ENCODE measurements around the gene CYBC1.
A peak's percentile ranks its signal among the peaks of the same experiment; 100 is the strongest.
"Not testable (repeated sequence)": the region's sequence is repeated elsewhere in the genome, so short reads cannot be mapped to it uniquely, and the experiment has no call there.

Gene CYBC1

GRCh38 chr17:82458179-82458884 is 7.8 kb upstream of the CYBC1 start, which contains the start of gene NARF:
TSS of gene NARF (plus strand) at chr17:82458741. CDS start at chr17:82458804, 63 bp downstream.
- H3K4me3 ChIP-seq (replicated peaks; ENCODE audit: low read depth, low read length): peak within 1 kb of the TSS; percentile 77
- peak; percentile 91 for DNase-seq (ENCODE audit: extremely low read depth, low read depth)
- TF ChIP-seq CTCF (IDR thresholded peaks at IDR 0.05; ENCODE audit: low read depth, low read length, missing control alignments): no peak

GRCh38 chr17:82457929-82458178 is 7.3 kb upstream of the CYBC1 start:
- no peak for TF ChIP-seq CTCF (IDR thresholded peaks at IDR 0.05; ENCODE audit: low read depth, low read length, missing control alignments)
- DNase-seq (ENCODE audit: extremely low read depth, low read depth): peak; percentile 73
- peak overlapping the region; percentile 77 for H3K4me3 ChIP-seq (replicated peaks; ENCODE audit: low read depth, low read length)

DNA sequence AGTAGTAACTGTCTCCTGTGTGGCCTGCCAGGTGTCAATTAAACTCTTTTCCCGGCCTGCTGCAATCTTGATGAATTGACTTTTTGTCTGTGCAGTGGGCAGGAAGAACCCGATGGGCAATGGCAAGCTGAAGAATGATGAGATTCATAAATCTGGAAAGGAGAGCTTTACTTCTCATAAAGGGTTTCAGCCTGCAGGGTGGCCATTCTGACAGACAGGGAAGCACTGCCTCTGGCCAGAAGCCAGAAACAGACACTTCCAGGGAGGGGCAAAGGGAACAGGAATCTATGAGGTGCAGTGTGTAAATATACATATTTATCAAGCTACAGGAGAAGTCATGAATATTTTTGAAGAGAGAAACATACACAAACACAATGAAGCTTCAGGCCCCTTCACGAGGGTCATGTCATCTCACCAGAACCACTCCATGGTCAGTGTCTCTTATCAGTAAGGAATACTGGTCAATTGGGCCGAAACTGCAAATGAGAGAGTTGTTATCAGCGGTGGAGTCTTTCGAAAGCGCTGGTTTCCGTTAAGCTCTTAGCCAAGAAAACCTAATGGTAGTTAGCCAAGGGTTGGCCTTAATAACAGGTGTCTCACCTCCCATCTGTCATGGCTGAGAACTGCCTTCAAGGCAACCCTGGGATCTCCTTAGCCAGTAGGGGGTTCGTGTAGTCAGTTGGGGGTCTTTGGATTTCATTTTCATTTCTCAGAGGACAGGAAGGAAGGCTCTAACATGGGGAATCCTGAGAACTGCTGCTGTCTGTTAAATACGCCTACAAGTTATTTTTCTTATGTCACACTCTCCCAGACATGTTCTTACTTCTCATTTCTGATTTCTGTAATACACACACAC is 6.7 kb upstream of the CYBC1 start:
- no peak for DNase-seq (ENCODE audit: extremely low read depth, low read depth)
- peak overlapping the region; percentile 77 for H3K4me3 ChIP-seq (replicated peaks; ENCODE audit: low read depth, low read length)
- no peak for TF ChIP-seq CTCF (IDR thresholded peaks at IDR 0.05; ENCODE audit: low read depth, low read length, missing control alignments)

DNA sequence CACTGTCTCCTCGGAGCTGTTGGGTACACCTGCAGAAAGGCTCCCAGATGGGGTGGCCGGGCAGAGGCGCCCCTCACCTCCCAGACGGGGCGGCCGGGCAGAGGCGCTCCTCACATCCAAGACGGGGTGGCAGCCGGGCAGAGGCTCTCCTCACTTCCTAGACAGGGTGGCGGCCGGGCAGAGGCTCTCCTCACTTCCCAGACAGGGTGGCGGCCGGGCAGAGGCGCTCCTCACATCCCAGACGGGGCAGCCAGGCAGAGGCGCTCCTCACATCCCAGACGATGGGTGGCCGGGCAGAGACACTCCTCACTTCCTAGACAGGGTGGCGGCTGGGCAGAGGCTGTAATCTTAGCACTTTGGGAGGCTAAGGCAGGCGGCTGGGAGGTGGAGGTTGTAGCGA is 3.2 kb upstream of the CYBC1 start:
- H3K4me3 ChIP-seq (replicated peaks; ENCODE audit: low read depth, low read length); DNase-seq (ENCODE audit: extremely low read depth, low read depth): not testable (repeated sequence)

- H3K4me3 ChIP-seq (replicated peaks; ENCODE audit: low read depth, low read length); DNase-seq (ENCODE audit: extremely low read depth, low read depth): not testable (repeated sequence)
Measured at GRCh38 chr17:82453151-82453550, 2.6 kb upstream of the CYBC1 start.

DNA sequence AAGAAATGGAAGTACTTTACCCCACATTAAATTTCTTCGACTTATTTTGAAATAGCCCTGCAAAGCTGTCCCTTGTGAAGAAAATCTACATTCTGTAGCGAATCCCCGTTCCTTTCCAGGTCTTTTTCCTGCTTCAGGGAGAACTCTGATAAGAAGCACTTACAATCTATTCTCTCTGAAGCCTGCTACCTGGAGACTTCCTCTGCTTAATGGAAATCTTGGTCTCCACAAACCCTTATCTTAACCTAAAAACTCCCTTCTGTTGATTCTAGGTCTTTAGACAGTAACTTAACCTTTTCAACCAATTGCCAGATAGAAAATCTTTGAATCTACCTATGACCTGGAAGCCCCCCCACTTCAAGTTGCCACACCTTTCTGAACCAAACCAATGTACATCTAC is 1.6 kb upstream of the CYBC1 start:
- H3K4me3 ChIP-seq (replicated peaks; ENCODE audit: low read depth, low read length): no peak overlapping the region
- TF ChIP-seq CTCF (IDR thresholded peaks at IDR 0.05; ENCODE audit: low read depth, low read length, missing control alignments): no peak
- DNase-seq (ENCODE audit: extremely low read depth, low read depth): no peak

DNA sequence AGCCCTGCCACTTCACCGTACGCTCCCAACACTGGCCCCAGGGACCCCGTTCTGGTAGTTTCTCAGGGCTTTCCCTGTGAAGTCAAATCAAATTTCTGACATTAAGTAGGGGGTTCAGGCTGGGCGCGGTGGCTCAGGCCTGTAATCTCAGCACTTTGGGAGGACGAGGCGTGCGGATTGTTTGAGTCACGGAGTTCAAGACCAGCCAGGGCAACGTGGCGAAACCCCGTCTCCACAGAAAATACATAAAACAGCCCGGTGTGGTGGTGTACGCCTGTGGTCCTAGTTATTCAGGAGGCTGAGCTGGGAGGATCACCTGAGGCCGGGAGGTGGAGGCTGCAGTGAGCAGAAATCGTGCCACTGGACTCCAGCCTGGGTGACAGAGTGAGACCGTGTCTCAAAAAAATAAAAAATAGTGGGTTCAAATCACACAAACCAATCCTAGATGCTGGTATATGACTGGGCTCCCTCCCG is 632 bp downstream of the CYBC1 start:
- no peak for DNase-seq (ENCODE audit: extremely low read depth, low read depth)
- H3K4me3 ChIP-seq (replicated peaks; ENCODE audit: low read depth, low read length): peak overlapping the region; percentile 90
- TF ChIP-seq CTCF (IDR thresholded peaks at IDR 0.05; ENCODE audit: low read depth, low read length, missing control alignments): no peak

All from HFF-Myc (cell line).